ENCODE results near the gene LCT. TPM values are rescaled to one million over a fixed set of nuclear protein-coding genes. Genes with fewer than 3 reads are reported as not detected.

The LCT gene
- total and polyA plus RNA-seq, 2 experiments from 2014 or later: not detected

- H3K36me3 ChIP-seq (ENCODE audit: insufficient read depth): peaks cover 61% of the 10 kb centered on the region
- Mint-ChIP-seq H3K36me3 (ENCODE audit: low read depth) (peaks cover 89% of the 10 kb centered on the region), H3K9me3 (no peaks in the 10 kb centered on the region; the same call in 2 of the 3 replicates), H3K4me3 (no peak overlapping the region), H3K4me1 (peaks cover 17% of the 10 kb centered on the region), H3K27me3 (ENCODE audit: insufficient read depth, low read depth, poor library complexity) (peaks cover 2% of the 10 kb centered on the region), H3K27ac (no peak overlapping the region)
- no peak for TF ChIP-seq CTCF (conservative IDR thresholded peaks at IDR 0.05; ENCODE audit: low read depth in 2 of 2)
- TF ChIP-seq ETS1 (IDR thresholded peaks at IDR 0.05): no peak
- no peak for TF ChIP-seq NANOG (IDR thresholded peaks at IDR 0.05; ENCODE audit: borderline replicate concordance)
- no peak for TF ChIP-seq ZNF462 (CRISPR knock-in tag; IDR thresholded peaks at IDR 0.05)
- no peak for TF ChIP-seq EZH2 (IDR thresholded peaks at IDR 0.05; ENCODE audit: low read depth, unreplicated experiment)
- no peak for TF ChIP-seq ZNF331 (CRISPR knock-in tag; IDR thresholded peaks at IDR 0.05; ENCODE audit: low read depth)
- TF ChIP-seq JUNB (IDR thresholded peaks at IDR 0.05; ENCODE audit: unreplicated experiment): no peak
- no peak for TF ChIP-seq ZNF114 (CRISPR knock-in tag; IDR thresholded peaks at IDR 0.05)
- TF ChIP-seq CREB1 (CRISPR knock-in tag; IDR thresholded peaks at IDR 0.05; ENCODE audit: low read depth): no peak
- no peak for TF ChIP-seq STAT1 (IDR thresholded peaks at IDR 0.05; ENCODE audit: unreplicated experiment)
- no peak for TF ChIP-seq EZH2phosphoT487 (IDR thresholded peaks at IDR 0.05; ENCODE audit: unreplicated experiment)
- TF ChIP-seq POLR2AphosphoS5 (IDR thresholded peaks at IDR 0.05; ENCODE audit: low read depth): no peak
- TF ChIP-seq, protein P1, sequence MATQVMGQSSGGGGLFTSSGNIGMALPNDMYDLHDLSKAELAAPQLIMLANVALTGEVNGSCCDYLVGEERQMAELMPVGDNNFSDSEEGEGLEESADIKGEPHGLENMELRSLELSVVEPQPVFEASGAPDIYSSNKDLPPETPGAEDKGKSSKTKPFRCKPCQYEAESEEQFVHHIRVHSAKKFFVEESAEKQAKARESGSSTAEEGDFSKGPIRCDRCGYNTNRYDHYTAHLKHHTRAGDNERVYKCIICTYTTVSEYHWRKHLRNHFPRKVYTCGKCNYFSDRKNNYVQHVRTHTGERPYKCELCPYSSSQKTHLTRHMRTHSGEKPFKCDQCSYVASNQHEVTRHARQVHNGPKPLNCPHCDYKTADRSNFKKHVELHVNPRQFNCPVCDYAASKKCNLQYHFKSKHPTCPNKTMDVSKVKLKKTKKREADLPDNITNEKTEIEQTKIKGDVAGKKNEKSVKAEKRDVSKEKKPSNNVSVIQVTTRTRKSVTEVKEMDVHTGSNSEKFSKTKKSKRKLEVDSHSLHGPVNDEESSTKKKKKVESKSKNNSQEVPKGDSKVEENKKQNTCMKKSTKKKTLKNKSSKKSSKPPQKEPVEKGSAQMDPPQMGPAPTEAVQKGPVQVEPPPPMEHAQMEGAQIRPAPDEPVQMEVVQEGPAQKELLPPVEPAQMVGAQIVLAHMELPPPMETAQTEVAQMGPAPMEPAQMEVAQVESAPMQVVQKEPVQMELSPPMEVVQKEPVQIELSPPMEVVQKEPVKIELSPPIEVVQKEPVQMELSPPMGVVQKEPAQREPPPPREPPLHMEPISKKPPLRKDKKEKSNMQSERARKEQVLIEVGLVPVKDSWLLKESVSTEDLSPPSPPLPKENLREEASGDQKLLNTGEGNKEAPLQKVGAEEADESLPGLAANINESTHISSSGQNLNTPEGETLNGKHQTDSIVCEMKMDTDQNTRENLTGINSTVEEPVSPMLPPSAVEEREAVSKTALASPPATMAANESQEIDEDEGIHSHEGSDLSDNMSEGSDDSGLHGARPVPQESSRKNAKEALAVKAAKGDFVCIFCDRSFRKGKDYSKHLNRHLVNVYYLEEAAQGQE (IDR thresholded peaks at IDR 0.05; ENCODE audit: unreplicated experiment): no peak
- H3F3A ChIP-seq (replicated peaks; ENCODE audit: low read depth): no peaks in the 10 kb centered on the region
- no peaks in the 10 kb centered on the region for H3K9me2 ChIP-seq (ENCODE audit: insufficient read depth)
- H4K20me1 ChIP-seq (replicated peaks; ENCODE audit: insufficient read depth): peaks cover 34% of the 10 kb centered on the region
- H2AFZ ChIP-seq: no peak overlapping the region
- H3K27me3 ChIP-seq (ENCODE audit: insufficient read depth): no peaks in the 10 kb centered on the region
- peaks cover 20% of the 10 kb centered on the region for H3K4me1 ChIP-seq (ENCODE audit: insufficient read depth)
- no peak overlapping the region for H3K4me3 ChIP-seq
- H3K79me2 ChIP-seq (replicated peaks; ENCODE audit: insufficient read depth): peaks cover 57% of the 10 kb centered on the region
- H3K27ac ChIP-seq (ENCODE audit: low read depth): no peak overlapping the region
- DNase-seq (ENCODE audit: low spot score) (no peak), ATAC-seq (no peak)
- H3K4me2 ChIP-seq: no peak overlapping the region
These were observed 33.6 kb upstream of the LCT start for GRCh38 chr2:135870571-135870970.

Measured in GM23338 (cell line).